SKM-1 (cell line): ENCODE data around the gene FMN2.

ENCODE experiments used
- DNase-seq: peaks from one replicate; lab custom pipeline; 2025; ENCODE audit not compliant: unreplicated experiment; lab: John Stamatoyannopoulos, UW

FMN2 gene

DNA sequence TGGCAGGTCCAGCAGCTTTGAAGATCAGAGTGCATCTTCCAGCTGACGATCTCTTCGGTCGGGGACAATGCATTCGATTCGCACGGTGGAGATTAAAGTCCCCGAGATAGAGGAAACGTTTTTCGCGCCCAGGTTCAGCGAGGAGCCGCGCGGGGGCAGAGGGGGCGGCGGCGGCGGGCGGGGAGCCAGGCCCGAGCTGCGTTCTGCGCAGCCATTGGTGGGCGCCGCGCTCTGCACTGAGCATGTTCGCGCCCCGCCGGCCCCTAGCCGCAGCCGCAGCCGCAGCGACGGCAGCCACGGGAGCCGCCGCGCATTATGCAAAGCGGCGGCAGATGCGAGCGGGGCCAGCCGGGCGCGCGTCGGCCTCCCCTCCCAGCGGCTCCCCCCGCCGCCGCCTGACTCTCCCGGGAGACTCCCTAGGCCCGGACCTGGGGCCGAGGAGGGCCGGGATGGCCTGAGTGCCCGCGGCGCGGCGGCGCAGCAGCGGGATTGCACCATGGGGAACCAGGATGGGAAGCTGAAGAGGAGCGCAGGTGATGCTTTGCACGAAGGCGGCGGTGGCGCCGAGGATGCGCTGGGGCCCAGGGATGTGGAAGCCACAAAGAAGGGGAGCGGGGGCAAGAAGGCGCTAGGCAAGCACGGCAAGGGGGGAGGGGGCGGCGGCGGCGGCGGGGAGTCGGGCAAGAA is at the start of gene FMN2:
TSS of gene FMN2 (plus strand) at position 270 of the 687 bp plus-strand sequence. CDS start at position 497, 227 bp downstream.
- no peak for DNase-seq

GRCh38 chr1:240044620-240045019 is 47.1 kb upstream of the FMN2 start:
- DNase-seq, result no peak

DNA sequence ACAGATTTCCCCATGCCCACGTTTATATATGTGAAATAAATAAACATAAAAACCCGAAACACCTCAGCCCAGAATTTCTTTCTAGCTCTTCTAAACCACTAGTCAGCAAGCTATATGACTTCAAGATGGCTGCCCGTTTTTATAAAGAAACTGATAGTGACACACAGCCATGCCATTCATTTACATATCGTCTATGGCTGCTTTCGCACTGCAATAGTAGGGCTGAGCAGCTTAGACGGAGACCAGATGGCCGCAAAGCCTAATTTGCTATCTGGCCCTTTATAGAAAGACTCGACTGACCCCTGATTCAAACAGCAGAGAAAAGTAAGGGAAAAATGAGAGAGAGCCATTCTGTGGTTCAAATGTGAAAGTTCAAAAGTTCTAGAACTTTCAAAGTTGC is 45.7 kb upstream of the FMN2 start:
- DNase-seq, result no peak

GRCh38 chr1:240054109-240054701 is 37.5 kb upstream of the FMN2 start:
- no peak for DNase-seq

- no peak for DNase-seq
Measured at GRCh38 chr1:240055936-240056335, 35.7 kb upstream of the FMN2 start.

DNA sequence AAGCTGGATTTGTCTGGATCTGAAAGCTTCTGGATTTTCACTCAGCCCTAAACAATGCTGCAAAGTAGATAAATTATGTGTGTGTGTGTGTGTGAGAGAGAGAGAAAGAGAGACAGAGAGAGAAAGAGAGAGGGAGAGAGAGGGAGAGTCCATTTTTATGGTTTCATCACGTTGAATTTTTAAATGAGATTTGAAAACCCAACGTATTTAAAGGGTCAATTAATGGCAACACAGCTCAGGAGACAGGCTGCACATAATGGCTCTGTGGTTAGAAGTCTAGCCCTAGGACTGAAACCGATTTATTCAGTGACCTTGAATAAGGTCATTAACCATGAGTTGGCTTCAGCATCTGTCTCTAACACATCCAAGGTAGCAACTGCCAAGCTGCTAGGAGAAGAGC is 35.3 kb upstream of the FMN2 start:
- DNase-seq, result no peak

DNA sequence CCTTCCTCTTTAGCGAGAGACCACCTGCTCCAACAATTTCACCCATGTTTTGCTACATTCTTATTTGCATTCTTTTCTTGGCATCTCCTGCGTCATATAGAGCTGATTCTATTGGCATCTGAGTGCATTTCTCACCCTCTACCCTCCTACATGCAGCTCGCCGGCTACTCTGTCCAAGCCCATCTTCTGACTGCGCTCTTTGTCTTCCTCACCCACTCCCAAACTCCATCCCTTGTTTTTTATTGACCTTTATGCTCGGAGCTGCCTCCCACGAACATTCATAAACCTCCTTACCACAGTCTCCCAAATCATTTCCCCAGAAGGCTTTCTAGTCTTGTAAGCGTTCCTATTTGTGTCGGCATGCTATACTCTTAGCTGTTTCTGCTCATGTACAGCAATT is 33.6 kb upstream of the FMN2 start:
- DNase-seq, result no peak

DNA sequence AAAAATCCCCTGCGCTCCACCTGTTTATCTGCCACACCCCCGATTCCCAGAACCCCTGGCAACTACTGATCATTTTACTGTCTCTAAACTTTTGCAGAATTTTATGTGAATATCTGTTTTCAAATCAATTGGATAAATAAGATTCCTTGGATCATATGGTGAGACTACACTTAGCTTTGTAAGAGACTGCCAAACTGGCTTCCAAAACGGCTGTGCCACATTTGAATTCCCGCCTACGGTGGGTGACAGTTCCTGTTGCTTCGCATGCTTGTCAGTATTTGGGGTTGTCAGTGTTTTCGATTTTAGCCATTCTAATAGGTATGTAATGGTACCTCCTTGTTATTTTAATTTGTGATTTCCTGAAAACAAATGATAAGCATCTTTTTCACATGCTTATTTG is 22.7 kb upstream of the FMN2 start:
- DNase-seq, result no peak

- DNase-seq, result no peak
Measured at GRCh38 chr1:240070188-240070587, 21.5 kb upstream of the FMN2 start.

DNA sequence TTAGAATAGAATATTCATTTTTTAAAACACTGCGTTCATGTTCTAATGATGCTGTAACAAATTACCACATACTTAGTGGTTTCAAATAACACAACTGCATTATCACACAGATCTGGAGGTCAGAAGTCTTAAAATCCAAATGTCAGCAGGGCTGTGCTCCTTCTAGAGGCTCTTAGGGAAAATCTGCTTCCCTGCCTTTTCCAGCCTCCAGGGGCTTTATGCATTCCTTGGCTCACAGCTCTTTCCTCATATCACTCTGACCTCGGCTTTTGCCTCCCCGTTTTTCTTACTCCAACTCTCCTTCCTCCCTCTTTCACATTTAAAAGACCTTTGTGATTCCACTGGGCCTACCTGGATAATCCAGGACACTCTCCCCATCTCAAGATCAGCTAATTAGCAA is 18.6 kb upstream of the FMN2 start:
- DNase-seq, result no peak

GRCh38 chr1:240074422-240074821 is 17.3 kb upstream of the FMN2 start:
- no peak for DNase-seq

DNA sequence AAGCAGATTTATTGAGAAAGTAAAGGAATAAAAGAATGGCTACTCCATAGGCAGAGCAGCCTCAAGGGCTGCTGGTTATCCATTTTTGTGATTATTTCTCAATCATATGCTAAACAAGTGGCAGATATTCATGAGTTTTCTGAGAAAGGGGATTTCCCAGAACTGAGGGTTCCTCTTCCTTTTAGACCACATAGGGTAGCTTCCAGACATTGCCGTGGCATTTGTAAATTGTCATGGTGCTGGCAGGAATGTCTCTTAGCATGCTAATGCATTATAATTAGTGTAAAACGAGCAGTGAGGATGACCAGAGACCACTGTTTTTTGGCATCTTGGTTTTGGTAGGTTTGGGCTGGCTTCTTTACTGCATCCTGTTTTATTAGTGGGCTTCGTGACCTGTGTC is 16.8 kb upstream of the FMN2 start:
- no peak for DNase-seq

- no peak for DNase-seq
Measured at GRCh38 chr1:240084337-240084736, 7.3 kb upstream of the FMN2 start.

GRCh38 chr1:240084749-240085148 is 6.9 kb upstream of the FMN2 start:
- no peak for DNase-seq

GRCh38 chr1:240086726-240087125 is 5.0 kb upstream of the FMN2 start:
- DNase-seq, result no peak

DNA sequence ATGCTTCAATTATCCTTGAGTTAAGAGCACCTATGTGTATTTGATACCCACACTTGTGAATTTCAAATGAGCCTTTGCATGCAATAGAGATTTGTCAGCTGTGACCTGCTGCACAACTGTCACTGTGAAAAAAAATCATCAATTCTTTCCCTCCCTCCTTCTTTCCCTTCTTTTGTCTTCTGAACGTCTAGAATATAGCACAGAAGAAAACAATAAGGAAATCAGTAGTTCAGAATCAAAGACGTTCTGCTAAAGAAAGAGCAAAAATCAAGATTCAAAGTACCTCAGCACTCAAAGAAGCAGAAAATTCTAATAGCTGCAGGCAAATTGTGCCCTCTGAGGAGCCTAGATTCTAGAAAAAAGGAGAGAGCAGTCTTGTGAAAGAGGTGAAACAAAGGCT is 1.7 kb upstream of the FMN2 start:
- DNase-seq, result no peak

DNA sequence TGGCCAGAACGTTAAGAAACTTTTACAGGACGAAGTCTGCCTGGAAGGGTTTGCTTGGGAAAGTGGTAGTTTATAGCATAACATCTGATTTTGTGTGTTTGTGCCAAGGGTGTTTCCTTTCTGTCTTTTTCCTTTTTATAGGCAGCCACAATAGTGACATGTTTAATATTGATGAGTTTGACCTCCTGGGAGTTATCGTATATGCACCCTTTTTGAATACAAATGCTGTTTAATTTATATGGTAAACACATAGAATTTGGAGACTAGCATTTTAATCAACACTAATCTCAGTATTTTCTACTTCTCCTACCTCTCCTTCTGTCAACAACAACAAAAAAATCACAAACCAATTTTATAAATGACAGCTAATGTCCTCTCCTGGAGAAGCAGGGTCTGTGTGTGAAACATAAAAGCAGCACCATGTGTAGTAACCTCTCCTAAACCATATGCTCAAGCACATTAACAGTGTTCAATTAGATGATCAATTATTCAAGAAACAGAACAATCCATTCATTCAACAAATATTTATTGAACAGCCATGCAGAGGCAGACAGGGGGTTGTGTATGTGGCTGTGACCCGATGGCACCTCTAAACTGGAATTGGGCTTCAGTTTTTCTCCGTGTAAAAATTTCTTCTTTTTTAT is 604 bp upstream of the FMN2 start:
- no peak for DNase-seq

DNA sequence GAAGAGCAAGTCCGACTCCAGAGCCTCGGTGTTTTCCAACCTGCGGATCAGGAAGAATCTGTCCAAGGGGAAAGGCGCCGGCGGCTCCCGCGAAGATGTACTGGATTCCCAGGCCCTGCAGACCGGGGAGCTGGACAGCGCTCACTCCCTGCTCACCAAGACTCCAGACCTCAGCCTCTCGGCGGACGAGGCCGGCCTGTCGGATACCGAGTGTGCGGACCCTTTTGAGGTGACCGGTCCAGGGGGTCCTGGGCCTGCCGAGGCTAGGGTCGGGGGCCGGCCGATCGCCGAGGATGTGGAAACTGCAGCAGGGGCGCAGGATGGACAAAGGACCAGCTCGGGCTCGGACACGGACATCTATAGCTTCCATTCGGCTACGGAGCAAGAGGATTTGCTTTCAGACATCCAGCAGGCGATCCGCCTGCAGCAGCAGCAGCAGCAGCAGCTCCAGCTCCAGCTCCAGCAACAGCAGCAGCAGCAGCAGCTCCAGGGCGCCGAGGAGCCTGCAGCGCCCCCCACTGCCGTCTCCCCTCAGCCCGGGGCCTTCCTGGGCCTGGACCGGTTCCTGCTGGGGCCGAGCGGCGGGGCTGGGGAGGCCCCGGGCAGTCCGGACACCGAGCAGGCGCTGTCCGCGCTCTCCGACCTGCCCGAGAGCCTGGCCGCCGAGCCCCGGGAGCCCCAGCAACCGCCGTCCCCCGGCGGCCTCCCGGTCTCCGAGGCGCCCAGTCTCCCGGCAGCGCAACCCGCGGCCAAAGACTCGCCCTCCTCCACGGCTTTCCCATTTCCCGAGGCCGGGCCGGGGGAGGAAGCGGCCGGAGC is 827 bp downstream of the FMN2 start:
- no peak for DNase-seq

DNA sequence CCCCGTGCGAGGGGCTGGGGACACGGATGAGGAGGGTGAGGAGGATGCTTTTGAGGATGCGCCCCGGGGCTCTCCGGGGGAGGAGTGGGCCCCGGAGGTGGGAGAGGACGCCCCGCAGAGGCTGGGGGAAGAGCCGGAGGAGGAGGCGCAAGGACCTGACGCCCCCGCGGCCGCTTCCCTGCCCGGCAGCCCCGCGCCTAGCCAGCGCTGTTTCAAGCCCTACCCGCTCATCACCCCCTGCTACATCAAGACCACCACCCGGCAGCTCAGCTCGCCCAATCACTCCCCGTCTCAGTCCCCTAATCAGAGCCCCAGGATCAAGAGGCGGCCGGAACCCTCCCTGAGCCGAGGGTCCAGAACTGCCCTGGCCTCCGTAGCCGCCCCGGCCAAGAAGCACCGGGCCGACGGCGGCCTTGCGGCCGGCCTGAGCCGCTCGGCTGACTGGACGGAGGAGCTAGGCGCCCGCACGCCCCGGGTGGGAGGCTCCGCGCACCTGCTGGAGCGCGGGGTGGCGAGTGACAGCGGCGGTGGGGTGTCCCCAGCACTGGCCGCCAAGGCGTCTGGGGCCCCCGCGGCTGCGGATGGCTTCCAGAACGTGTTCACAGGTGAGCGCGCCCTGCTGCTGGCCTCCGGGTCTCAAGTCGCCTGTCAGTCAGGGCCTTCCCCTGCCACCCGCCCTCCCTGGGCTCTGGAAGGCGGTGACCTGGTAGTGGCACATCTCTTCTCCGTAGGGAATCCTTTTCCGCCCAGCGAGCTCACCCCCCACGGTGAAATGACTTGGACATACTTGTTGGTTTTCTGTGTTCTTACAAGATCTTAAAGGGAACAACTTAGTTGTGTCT is 1.7 kb downstream of the FMN2 start:
- DNase-seq, result no peak

GRCh38 chr1:240094041-240094722 is 2.5 kb downstream of the FMN2 start:
- no peak for DNase-seq
